ENCODE measurements around the gene TNRC6C.

GRCh38 chr17:77936881-77937280, 21.6 kb upstream of the TNRC6C start:
- TF ChIP-seq CTCF (IDR thresholded peaks at IDR 0.05) (no peak), POLR2A (IDR thresholded peaks at IDR 0.05) (no peak)
